Suppressor macrophage treated with lipopolysaccharide for 1 hour (primary cell): ENCODE results near the gene CTDSPL.

Source experiments
- DNase-seq, 3 donors: peaks; one replicate each; pipeline ENCODE4 v3.0.0-alpha.2; 2020 to 2022

Gene CTDSPL

DNA sequence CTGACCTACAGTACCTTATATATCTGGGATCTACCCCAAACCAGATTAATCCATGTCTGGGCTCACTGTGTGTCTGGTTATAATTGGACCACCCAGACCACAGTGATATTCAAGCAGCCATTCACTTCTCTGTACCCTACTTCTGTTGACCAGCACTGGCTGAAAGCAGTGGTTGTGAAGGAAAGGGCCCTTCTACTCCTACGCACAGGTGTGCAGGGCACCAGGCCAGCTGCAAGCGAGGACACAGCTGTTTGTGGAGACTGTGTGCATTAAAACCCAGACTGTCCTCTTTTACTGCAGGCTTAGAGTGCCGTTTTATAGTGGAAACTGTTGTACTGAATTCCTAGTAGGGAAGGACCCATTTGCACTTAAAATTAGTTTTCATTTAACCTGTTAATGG is 29.5 kb downstream of the CTDSPL start:
- DNase-seq: no peak

DNA sequence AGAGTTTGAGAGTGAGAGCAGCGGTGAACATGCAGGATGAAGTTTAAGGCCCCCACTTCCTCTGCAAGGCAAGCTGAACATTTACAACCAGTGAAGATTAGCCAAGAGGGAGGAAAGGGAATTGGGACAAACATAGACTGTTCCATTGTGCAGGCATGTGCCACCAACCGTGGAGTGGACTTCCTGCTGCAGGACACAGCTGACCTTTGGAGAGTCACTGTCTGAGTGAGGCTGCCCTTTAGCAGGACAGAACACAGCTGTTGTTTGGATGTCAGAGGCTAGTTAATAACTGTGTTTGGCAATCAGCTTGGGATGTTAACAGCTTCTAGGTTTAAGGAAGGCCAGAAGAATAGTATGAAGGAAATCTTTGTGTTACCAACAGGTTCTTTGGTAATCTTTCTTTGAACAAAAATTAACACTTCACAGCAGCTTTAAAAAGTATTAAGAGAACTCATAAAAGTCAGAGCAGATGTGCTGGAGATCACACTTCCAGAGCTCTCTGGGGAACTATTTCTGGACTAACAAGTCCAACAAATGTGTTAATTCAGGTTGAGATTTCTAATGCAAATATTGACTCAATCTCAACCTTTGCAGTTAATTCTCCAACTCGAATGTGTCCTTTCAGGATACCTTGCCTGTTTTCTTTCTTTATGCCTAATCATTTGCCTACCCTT is 31.4 kb downstream of the CTDSPL start:
- DNase-seq: peak; percentile 21 to 40 (median 30)

DNA sequence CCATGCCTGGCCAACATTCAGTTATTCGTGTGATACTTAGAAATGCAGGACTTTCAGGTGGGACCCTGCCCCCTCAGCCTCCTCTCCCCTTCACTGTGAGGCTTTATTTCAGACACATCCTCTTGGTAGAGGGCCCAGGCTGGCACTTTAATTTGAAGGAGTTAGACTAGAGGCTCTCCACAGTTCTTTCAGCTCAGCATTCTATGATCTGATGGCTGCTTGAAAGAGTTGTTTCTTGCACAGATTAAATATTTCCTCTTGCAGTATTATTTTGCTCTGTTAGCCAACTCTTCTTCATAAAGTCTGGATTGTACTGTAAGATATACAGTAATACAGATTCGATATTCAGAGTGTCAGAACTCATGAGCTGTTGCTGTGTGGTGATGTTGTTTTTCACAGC is 35.1 kb downstream of the CTDSPL start:
- no peak for DNase-seq

DNA sequence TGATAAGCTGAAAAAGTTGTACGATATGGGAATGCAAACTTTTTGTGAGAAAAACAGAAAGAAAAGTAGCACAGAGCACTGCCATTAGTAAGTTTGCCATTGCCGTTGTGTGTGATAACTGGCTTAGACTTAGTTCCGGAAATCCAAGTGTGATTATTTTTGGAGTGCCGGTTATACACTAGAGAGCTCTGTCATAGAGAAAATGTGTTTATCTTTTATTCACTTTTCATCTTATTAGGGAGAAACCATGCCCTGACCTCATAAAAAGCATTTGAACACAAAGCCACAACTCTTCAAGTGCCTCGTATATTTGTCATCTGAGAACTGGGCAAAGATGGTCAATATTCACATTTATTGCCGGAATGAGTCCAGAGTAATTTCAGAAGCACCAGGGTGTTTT is 36.1 kb downstream of the CTDSPL start:
- no peak for DNase-seq

DNA sequence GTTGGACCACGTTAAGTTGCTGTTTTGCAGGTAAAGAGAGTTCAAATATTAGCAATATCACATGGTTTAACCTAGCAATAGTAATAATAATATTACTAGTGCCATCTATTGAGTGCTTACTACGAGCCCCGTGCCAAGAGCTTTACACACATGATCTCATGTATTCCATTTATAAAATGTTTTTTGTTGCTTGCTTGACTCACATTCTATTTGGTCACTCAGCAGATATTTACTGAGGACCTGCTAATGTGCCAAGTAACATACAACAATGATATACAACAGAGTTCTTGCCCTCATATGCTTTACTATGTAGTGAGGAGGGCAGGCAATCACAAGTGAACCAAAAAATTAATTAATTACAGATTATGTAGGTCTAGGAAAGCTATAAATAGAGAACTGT is 36.7 kb downstream of the CTDSPL start:
- DNase-seq: no peak

DNA sequence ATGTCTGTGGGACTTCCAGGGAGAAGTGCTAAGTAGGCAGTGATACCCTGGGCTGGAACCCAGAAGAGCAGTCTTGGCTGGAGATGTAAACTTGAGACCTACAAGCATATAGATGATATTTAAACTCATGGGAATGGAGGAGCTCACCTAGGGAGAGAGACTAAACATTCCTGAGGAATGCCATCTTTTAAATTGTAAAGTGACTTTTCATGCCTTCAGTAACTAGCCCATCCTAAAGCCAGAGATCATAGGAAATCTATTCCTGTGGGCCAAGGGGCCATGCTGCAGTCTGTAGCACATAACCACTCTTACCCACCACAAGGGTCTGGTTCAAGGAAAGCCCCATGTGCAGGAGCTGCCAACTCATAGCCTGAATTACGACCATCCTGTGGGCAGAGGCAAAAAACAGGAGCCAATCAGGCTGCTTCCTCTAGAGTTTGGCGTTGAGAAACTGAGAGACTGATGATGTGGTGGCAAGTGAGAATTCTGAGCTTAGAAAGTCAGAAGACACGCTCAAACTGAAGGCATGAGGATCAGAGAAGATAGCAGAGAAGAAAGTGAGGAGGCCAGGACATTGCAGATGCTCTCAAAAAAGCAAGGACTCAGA is 37.5 kb downstream of the CTDSPL start:
- DNase-seq: no peak

DNA sequence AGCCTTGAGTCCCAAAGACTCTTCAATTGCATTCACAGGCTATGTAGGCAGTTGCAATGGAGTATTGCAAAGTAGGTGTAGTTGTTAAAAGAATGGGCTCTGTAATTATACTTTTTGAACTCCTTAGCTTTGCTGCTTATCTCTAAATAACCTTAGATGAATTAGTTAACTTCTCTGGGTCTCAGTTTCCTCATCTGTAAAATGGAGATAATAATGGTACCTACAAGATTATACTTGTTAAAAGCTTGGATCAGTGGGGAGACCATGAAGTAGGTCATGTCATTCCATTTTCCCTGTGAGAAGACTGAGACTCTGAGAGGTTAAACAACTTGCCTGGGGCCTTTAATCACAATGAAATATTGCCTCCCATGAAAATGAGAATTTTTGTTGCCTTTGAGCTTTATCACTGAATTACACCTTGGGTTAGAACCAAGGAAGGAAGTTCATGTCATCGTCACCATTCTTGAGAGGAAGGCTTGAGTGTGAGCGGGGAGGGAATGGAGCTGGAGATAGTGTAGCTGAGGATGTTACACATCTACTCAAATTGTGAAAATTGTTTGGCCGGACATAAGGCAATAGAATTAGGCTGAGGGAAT is 38.1 kb downstream of the CTDSPL start:
- no peak for DNase-seq

DNA sequence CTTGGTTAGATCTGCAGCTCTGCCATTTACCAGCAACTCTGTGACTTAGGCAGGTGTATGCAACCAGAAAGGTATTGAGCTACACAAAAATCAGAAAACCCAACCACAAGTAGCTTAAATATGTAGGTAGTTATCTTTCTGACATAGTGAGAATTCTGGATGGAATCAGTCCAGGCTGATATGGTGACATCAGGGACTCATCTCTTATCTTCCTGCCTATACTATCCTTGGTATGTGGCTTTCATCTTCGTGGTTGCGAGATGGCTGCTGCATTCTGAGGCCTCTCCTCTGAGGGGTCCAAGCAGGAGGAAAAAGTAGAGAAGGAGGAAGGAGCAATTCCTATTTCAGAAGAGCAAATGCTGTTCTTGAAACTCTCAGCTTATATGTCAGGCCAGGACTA is 40.0 kb downstream of the CTDSPL start:
- no peak for DNase-seq

DNA sequence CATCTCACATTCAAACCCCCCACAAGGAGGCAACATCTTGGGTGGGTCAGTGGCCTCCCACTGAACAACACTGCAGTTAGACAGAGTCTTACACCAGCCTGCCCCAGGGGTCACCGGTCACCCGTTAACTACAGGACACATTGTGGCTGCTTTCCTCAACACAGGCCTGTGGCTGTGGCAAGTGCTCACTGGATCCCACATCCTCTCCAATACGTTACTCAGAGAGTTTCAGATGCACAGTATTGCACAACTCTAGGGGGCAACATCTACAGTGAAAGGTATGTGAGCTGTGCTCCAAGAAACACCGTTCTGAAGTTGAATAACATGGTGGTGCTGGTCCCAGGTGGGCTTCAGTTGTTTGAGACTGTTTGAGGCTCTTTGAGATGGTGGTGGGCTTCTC is 41.0 kb downstream of the CTDSPL start:
- DNase-seq: no peak

DNA sequence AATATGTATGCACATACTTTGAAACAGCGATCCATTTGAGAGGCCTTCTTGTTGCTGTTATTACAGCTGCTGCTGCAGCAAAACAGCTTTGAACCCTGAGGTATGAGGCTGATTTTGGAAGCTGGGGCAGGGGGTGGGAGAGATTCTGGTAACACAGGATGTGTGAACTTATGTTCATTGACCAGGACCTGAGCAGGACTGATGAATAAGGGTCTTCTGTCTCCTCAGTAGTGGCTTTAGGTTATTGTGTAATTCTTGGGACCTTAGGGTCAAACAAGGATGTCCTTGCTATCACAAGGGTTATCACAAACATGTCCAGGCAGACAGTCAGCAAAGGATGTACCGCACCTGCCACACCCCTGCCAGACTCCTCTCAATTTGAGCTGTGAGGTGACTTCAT is 41.6 kb downstream of the CTDSPL start:
- no peak for DNase-seq

DNA sequence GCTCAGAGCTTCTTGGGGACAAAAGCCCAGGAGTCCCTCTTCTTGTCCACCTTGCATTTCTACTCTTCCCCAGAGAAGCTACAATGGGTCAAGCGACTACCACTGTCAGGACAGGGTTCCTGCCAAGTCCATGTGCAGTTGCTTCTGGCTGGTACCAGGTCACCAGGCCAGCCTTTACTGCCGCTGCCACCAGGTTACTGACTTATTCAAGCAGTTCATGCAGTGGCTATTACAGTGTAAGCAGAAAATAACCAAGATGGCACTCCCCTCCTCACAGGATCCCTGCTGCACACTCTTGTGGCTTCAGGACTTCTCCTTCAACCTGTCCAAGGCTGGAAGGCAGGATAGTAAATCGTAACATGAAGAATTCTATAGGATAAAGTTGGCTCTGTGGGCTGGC is 42.1 kb downstream of the CTDSPL start:
- no peak for DNase-seq

DNA sequence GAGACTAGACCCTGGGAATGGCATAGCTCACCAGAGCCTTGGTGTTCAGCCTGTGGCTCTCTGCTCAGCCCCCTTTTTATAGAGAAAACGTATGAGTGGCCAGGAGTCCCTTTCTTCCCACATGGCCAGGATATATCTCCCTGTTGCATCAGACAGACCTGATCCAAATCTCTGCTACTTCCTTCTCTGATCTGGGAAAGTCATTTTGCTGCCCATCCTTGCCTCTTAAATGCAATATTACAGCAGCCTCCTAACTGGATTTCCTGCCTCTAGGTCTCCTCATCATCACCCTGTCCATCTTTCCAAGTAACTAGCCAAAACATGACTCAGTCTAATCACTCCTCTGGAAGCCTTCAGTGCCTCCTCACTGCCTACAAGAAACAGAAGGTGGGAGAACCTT is 42.9 kb downstream of the CTDSPL start:
- DNase-seq: no peak

DNA sequence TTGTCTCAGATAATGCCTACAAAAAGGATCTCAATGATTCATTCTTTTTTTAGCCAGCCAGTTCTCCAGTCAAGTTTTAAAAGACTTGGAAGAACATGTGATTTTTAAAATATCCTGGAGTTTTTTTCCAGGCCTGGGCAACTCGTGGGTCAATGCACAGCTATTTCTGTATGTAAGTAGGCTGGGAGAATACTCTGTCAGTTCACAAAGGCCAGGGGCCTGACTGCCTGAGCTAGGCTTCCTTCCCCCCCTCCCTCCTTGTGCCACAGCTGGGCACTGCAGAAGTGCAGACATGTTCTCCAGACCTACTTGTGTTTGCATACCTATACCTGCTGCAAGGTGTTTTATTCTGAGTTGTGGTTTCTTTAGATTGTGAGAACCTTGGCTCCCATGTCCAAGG is 43.7 kb downstream of the CTDSPL start:
- DNase-seq: no peak

DNA sequence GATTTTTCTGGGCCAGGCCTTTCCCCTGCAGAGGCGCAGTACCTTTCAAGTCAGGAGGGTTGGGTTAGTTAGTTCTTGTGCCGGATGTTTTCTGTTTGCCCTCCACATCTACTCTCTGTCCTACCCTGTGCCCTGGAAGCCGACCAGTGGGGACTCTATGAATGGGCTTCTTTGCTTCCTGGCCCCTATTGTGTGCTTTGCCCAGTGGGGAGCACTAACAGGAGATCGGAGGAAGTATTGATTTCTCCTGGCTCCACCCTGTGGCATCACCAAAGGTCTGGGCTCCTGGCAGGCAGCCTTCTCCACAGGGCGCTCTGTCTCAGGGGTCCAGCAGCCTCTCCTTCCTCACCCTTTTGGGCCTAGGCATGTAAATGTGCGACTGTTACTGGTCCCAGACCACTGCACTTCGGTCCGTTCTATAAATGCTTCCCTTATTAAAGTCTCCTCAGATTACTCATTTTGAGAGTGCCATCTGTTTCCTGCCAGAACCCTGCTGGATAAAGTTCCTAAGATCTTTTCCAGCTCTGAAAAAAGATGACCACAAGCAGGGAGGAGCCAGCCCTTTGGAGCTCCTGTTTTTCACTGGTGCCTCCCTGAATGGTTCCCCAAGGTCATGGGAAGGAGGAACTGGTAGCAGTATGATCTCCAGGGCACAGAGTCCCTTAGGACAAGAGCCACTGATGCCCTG is 44.5 kb downstream of the CTDSPL start:
- DNase-seq: peak in 2 of 3 donors; percentile 18 to 24

DNA sequence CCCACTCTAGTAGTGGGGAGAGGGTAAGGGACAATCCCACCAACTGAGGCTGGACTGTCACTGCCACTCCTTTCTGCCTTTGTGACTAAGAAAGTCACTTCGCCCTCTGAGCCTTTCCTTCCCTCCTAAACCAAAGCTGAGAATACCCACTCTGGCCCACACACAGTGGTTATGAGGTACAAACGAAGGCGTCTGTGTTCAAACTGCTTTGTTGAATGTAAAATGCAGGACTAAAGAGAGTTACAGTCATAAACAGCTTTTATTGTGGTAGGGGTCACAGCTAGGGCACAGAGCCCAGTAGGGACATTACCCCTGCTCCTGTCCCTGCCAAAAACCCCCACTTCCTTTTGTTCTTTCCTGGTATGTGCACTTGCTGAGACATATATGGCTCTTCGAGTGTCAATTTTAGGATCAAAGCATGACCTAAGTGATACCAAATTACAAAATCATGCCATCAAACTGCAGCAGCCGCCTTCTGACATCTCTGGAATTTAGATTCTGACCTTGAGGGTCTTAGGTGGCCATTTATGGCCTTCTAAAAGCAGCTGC is 45.1 kb downstream of the CTDSPL start:
- DNase-seq: no peak

DNA sequence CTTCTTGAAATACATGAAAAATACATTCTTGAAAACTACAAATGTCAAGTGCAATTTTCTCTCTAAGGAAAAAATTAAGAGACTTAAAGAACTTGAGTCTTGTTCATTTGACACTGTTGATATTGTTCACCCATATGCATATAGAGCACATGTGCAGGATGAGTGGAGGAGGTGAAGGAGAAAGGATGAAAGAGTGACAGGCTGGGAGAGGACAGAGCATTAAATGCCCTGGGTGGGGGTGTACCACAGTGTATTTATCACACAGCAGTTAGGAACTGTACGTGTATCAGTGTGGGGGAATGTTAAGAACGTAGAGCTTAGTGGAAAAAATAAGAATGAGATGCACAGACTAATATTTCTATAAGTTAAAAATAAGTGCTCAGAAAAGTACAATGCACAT is 45.7 kb downstream of the CTDSPL start:
- DNase-seq: no peak

DNA sequence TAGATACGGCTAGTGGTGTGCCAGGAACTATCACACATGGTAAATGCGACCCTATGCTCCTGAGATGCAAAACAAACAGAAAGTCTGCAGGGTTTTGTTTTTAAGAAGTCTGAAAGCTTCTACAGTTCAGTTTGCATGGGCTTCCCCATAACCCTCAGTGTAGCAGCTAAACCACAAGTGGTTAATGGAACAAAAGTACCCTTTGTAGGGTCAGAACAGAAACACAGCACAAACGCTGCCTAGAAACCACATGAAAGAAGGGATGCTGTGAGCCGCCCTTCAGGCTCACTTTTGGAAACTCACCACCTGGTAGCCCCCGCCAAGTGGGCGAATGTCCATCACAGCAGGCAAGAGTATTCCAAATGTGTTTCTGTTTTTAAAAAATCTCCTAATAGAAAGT is 46.2 kb downstream of the CTDSPL start:
- DNase-seq: no peak

DNA sequence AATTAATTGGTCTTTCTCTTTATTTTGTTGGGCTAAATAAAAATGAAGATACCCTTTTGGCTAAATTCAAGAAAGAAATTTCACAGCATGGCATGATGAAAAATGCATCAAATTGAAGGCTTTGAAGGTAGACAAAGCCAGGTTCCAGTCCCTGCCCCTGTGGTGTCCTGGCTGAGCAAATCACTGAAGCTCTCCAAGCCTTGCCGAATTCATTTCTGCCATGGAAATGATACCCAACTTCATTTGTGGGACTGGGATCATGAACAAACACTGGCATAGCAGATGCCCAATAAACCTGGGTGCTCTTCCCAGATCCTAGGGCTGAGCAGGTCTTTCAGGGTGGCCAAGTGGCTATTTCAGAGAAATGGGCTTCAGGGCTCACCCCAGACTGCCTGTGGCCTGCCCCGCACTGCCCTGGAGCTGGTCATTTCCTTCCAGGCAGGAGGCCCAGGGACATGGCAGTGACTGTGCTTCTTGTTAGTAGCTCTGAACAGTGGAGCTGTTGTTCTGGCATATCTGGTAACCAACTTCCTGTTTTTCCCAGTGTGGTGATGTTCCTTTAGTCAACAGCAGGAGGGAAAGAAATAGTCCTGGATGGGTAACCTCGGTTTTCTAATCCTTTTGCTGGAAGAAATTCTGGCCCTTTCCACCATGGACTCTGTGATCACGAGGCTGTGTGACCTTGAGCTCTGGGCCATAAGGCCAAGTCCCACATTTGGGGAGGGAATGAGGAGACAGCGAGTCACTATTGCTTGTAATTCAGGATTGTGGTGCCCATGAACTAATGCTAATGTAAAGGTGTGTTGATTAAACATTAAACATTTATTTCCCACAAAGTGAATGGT is 47.6 kb downstream of the CTDSPL start:
- DNase-seq: peak; percentile 42 to 52 (median 46)

DNA sequence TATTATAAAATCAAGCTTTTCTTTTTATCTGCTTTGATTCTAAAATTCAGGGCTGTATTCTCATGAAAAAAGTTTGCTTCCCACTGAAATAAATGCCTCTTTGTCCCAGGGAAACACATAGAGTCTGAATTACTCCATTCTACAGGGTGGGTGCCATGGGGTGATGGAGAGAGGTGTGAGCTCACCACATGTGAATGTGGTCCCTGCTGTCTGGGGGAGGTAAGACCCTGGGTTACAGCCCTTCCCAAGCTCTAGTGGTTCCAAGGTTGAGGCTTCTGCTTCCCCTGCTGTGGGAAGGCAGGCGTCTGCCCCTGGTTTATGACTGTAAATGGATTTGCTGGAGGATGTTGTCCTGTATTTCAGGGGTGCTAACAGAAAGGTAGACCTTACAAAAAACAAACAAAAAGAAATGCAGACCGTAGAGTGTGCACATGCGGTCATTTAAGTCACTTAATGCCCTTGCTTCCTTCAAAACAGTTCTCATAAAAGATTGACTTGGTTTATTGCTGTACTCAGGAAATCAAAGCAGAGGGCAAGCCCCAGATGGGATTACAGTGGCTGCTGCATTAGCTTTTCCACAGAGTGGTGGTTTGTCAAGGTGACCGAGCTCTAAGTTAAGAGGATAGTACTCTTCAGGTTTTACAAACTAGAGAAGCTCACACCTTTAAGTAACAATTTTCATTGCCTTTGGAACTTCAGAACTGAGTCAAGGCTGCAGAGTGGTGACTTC is 49.2 kb downstream of the CTDSPL start:
- no peak for DNase-seq

DNA sequence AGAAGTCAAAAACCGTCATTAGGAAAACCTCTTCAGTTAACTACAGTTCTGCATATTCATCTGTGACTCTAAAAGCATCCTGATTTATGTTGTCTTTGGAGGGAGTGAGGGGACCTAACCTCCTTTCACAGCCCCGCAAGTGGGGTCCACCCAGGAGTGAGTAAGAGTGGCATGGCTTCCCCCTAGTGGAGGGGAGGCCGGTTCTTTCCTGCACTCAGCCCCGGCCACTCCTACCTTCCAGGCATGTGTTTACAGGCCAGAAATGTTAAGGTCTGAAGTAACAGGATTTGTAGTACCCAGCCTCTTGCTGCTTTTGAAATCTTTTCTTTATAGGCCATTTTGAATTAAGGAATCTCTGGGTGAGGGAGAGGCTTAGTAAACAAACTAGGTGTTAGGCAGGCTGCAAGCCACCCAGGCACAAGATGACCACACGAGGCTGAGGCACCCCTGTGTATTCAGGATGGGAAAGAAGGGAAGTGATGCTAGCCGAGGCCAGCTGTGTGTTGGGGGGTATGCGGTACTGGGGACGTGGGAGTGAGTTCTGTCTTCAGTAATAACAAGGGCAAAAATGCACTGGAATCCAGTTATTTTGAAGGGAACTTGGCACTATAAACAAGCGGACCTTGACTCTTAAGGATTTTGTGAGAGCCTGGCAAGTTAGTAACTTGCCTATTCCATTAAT is 50.5 kb downstream of the CTDSPL start:
- peak in 2 of 3 donors; percentile 34 to 76 for DNase-seq

DNA sequence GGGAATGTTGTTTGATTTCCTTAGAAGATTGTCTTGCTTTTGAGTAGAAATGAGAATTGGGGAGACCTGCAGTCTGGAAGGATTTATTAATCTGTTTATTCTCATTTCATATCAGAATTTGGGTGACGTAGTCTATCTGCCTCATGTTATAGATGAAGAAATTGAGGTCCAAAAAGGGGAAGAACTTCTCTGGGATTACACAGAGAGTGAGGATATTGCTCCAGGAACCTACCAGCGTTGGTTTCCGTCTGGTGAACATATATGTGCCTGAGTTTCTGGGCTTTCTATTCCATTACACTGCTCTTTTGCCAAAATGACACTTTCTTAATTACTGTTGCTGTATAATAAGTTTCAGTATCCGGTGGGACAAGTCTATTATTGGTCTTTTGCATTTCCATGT is 51.8 kb downstream of the CTDSPL start:
- peak; percentile 63 to 81 (median 80) for DNase-seq
